Upper lobe of right lung (tissue), 1 donor: ENCODE measurements around the gene TLE1. TPM values are rescaled to one million over a fixed set of nuclear protein-coding genes. Genes with fewer than 3 reads are reported as not detected.

Experiments used
- ATAC-seq: fragments of 200-7000 bp; cut with Tn5 transposase; one replicate; pipeline ENCODE4 v1.9.1; 2020; ENCODE audit warnings: mild to moderate bottlenecking, moderate library complexity
- DNase-seq: peaks from one replicate; pipeline ENCODE4 v3.0.0-alpha.2; 2020
- H3K27ac ChIP-seq: fragments of 200-600 bp; one replicate; pipeline ENCODE4 v1.8.0; 2022
- H3K27me3 ChIP-seq: fragments of 200-600 bp; one replicate; pipeline ENCODE4 v1.8.0; 2022; ENCODE audit warnings: mild to moderate bottlenecking
- H3K36me3 ChIP-seq: fragments of 200-600 bp; one replicate; pipeline ENCODE4 v1.8.0; 2022
- H3K4me1 ChIP-seq: fragments of 200-600 bp; one replicate; pipeline ENCODE4 v1.8.0; 2022
- H3K4me3 ChIP-seq: fragments of 200-600 bp; one replicate; pipeline ENCODE4 v1.8.0; 2022; ENCODE audit warnings: mild to moderate bottlenecking
- H3K9me3 ChIP-seq: fragments of 200-600 bp; one replicate; pipeline ENCODE4 v1.8.0; 2022
- intact Hi-C: fragments of 100-400 bp; cut with DNase I; formaldehyde crosslinking; loops from one replicate; pipeline ENCODE4 v1.11.0; 2022
- total RNA-seq: library from RNA; stranded (reverse); fragmentation: NEBNext Ultra II Directional; extraction: Animal tissue kit (Norgen Biotek cat#: 25700); gene quantifications from one replicate; pipeline ENCODE4 v1.2.1, GENCODE V29; 2021
- TF ChIP-seq, protein P1 (sequence below): fragments of 200-600 bp; IDR thresholded peaks from one replicate; pipeline ENCODE4 v1.8.0; 2022; ENCODE audit warnings: antibody characterized with exemption
- donor health status: DM: no; HTN: yes; CAD: no; lungs with severe emphysema.

TLE1 gene
- total RNA-seq, 1 donor from 2014 or later, result 19.2 TPM

DNA sequence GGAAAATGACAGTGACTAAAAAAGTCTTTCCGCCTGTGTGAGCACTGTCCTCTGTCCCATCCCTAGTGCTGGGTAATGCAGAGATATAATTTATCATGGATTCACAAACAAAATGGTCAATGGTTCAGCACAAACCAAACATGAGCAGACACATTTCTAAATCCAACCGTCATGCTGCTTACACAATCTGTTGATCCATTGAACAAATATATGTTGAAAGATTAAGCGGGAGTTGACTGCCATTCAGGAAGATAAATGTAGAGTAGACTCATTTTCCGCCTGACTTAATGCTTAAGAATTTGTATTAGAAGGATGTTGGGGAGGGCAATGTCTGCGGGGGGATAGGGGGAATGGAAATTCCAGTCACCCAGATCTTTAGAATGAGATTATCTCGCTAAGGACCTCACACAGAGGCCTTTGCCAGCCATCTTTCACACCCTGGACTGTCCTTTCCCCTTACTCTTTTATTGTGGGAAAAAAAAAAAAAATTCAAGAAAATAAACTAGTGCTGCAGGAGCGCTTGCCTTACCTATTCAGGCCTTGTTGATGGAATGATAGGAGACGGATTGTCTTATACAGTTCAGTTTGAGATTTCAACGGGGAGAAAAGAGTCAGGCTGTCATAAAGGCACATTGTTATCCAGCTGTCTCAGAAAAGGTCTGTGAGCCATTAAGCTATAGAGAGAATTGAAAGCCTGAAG lies 153.7 kb downstream of the TLE1 start:
- Histone ChIP-seq H3K9me3 (no peaks in the 10 kb centered on the region), H3K36me3 (no peaks in the 10 kb centered on the region), H3K27ac (no peak overlapping the region), H3K4me3 (no peak overlapping the region), H3K27me3 (no peaks in the 10 kb centered on the region), H3K4me1 (no peaks in the 10 kb centered on the region)
- no peak for ATAC-seq
- TF ChIP-seq, protein P1, sequence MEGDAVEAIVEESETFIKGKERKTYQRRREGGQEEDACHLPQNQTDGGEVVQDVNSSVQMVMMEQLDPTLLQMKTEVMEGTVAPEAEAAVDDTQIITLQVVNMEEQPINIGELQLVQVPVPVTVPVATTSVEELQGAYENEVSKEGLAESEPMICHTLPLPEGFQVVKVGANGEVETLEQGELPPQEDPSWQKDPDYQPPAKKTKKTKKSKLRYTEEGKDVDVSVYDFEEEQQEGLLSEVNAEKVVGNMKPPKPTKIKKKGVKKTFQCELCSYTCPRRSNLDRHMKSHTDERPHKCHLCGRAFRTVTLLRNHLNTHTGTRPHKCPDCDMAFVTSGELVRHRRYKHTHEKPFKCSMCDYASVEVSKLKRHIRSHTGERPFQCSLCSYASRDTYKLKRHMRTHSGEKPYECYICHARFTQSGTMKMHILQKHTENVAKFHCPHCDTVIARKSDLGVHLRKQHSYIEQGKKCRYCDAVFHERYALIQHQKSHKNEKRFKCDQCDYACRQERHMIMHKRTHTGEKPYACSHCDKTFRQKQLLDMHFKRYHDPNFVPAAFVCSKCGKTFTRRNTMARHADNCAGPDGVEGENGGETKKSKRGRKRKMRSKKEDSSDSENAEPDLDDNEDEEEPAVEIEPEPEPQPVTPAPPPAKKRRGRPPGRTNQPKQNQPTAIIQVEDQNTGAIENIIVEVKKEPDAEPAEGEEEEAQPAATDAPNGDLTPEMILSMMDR, result no peak
- DNase-seq, result no peak
- intact Hi-C loops, result no loop called here

DNA sequence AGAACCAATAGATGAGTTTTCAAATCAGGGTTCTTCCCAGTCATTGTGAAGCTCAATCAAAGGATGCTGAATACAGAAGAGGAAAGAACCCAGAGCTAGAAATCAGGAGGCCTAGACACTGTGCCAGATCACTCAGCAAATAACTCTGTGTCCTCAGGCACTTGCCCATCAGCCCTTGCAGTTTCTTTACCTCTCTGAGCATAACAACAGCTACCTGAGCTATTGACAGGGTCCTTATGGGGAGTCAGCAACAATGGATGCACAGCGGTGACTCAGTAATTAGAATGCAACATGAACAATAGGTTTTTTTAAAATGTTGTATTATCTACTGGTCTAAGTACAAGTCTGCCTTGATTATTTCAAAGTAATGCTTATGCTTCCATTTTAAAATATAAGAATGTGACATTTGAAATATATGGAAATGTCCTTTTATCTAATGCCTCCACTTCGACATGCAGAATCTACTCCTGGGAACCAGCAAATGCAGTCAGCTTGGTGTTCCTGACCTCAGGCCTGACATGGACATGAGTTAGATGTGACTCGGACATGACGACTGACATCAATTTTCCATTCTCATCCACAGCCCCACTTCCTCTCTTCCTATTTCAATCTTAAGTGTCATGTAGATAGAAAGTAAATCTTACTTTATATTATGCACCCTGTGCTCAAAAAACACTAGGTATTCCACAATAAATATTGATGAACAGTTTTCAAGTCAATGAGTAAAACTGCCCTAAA lies 155.0 kb downstream of the TLE1 start:
- intact Hi-C loops, result no loop called here
- ATAC-seq, result no peak
- Histone ChIP-seq H3K27me3 (no peaks in the 10 kb centered on the region), H3K4me1 (no peaks in the 10 kb centered on the region), H3K36me3 (no peaks in the 10 kb centered on the region), H3K4me3 (no peak overlapping the region), H3K9me3 (no peaks in the 10 kb centered on the region), H3K27ac (no peak overlapping the region)
- DNase-seq, result no peak
- TF ChIP-seq, protein P1, result no peak

Other genes with a start within 250 kb of the TLE1 start
- not detected for gene SPATA31D4, start 238.9 kb upstream of the TLE1 start, total RNA-seq